ENCODE data around the gene ARPC1B. TPM values are rescaled to one million over a fixed set of nuclear protein-coding genes. Genes with fewer than 3 reads are reported as not detected.

ARPC1B gene
- total RNA-seq, 1 donor from 2014 or later = 94.0 TPM

GRCh38 chr7:99389772-99390171, 15.2 kb downstream of the ARPC1B start:
- no peak for DNase-seq (ENCODE audit: low spot score)

DNA sequence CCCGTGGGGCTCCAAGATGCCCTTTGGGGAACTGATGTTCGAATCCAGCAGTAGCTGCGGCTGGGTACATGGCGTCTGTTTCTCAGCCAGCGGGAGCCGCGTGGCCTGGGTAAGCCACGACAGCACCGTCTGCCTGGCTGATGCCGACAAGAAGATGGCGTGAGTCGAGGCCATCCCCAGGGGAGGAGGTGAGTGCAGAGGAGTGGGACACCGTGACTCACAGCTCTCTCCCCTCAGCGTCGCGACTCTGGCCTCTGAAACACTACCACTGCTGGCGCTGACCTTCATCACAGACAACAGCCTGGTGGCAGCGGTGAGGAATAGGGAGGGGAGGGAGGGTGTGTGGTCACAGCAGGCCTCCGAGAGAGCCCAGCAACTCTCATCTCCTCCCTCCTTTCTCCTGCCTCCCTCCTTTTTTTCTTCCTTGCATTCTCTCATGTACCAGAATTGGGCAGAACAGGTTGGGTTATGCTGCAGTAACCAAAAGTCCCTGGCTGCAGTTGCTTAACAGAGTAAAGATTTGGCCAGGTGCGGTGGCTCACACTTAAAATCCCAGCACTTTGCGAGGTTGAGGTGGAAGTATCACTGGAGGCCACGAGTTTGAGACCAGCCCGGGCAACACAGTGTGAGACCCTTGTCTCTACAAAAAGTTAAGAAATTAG, 16.5 kb downstream of the ARPC1B start:
- DNase-seq (ENCODE audit: low spot score) = no peak

DNA sequence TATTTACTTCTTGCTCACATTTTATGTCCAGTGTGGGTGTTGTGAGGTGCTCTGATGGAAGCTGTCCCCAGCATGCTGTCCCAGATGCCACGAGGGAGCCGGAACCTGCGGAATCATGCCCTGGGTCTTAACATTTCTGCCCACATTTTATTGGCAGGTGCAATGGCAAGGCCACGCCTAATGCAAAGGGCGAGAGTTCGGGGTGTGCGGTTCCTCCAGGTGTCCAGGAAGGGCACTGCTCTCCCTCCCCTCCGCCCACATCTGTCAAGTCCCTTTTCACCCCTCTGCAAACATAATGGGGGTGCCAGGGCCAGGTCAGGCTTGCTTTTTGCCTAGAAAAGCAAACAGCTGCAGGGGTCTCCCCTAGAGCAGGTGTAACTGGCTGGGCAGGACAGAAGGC, 17.5 kb downstream of the ARPC1B start:
- no peak for DNase-seq (ENCODE audit: low spot score)

DNA sequence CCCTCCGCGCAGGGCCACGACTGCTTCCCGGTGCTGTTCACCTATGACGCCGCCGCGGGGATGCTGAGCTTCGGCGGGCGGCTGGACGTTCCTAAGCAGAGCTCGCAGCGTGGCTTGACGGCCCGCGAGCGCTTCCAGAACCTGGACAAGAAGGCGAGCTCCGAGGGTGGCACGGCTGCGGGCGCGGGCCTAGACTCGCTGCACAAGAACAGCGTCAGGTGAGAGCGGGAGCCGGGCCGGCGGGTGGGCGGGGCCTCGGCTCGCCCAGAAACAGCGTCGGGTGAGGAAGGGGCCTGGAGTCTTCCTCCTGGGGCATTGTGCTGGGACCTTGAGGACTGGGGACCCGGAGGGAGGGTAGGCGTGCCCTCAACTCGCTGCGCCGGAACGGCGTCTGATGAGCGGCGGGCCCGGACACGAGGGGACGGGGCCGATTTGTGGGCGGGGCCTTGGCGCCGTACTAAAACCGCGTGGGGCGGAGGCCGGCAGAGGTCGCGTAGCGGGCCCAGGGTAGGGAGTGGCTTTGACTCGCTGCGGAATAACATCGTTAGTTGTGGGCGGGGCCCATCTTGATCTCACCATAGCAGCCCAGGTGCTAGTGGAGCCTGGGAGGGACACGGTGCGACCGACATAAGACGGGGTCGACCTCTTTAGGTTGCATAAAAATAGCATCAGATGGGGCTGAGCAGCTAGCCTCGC, 18.3 kb downstream of the ARPC1B start:
- peak; percentile 82 for DNase-seq (ENCODE audit: low spot score)

GRCh38 chr7:99393355-99394187, 19.0 kb downstream of the ARPC1B start:
- DNase-seq (ENCODE audit: low spot score) = no peak

DNA sequence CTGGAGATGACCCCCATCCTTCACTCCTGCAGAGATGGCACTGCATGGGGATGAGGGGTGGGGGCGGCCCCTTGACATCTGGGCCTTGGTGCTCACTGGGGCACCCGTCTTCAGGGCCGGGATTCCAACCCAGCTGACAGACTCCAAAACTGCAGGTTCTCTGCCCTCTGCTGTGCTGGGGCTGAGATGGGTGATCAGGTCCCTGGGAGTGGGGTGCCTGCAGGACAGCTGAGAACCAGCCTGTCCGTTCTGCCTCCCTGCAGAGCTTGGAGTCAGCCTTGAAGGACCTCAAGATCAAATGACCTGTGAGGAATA, 19.6 kb downstream of the ARPC1B start:
- no peak for DNase-seq (ENCODE audit: low spot score)

- no peak for DNase-seq (ENCODE audit: low spot score)
Measured at GRCh38 chr7:99395616-99396327, 21.2 kb downstream of the ARPC1B start.

GRCh38 chr7:99396418-99397296, 22.1 kb downstream of the ARPC1B start:
- no peak for DNase-seq (ENCODE audit: low spot score)

DNA sequence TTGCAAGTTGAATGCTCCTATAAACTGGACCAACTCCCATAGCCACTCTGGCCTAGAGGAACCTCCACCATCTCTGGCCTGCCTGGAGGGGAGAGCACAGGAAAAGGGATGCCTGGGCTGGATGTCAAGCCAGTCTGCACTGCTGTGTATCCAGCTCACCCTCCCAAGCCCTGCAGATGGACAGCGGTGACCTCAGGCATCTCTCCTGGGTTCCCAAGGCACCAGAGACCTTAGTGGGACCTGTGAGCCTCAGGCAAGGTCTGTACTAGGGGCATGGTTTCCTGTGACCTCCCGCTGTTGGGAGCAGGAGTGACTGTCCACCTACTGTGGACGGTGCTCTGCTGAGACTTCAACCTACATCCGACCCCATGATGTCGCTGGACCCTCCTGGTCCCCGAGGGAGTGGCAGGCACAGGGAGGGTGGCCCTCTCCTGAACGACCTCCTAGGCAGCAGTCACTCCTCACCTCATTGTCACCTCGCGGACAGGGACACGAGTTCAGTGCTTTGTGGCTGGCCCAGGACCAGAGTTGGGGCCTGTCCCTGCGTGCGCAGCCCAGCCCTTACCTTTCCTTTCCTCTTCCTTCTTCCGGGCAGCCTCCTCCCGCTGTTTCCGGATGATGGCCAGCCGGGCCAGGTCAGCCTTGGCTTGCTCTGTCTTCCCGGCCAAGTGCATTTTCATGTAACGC, 22.9 kb downstream of the ARPC1B start:
- DNase-seq (ENCODE audit: low spot score) = no peak

DNA sequence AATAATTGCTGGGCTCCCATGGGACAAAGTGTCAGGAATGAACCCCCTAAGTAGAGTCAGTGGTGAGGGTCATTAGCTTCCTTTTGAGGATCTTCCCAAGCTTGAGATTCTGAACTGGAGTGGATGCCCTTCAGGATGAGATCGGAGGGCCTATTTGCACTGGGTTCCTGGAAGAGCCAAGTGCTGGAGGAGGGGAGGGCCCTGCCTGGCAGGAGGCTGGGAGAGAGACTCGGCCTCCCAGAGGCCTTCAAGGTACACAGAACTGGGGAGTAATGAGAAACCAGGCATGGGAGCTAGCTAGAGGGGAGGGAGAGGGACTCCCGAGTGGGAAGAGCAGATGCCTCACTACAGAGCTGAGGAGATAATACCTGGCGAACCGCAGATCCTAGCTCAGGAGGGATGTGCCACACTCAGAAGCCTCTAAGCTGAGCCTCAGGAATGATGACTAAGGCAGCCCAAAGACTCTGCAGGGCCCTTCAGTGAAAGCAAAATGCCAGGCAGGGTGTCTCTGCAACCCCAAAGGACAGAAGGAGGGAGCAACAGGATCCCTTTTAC, 24.4 kb downstream of the ARPC1B start:
- no peak for DNase-seq (ENCODE audit: low spot score)

- no peak for DNase-seq (ENCODE audit: low spot score)
Measured at GRCh38 chr7:99399597-99399996, 25.1 kb downstream of the ARPC1B start.

DNA sequence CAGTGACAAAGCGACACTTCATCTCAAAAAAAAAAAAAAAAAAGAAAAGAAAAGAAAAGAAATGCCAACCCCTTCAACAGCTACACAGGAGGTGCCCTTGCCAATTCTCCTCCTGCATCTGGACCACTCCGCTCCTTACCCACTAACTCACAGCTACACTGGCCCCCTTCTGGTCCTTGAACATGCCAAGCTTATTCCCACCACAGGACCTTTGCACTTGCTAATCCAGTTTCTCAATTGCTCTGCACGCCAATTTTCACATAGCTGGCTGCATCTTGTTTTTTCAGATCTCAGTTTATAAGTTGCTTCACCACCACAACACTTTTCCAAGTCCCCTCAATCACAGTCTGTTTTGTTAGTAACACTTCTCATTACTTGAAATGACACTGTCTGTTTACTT, 28.3 kb downstream of the ARPC1B start:
- DNase-seq (ENCODE audit: low spot score) = no peak

DNA sequence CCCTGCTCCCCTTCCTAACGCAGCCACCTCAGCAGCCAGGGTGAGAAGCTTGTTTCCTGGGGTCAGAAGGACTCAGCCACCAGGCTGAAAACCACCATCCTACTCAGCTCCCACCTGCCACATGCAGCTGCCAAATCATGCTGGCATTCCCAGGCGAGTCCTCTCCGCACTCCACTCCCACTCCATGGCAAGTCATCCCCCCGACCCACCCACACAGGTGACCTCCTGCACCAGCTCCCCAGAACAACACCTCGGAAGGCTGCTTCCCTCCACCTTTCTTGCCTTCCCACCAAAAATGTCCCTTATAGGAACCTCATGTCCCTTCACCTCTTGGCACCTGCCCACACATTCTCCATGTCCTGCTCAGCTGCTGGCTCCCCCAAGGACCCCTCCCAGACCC, 29.2 kb downstream of the ARPC1B start:
- no peak for DNase-seq (ENCODE audit: low spot score)

GRCh38 chr7:99404235-99404976, 29.9 kb downstream of the ARPC1B start:
- DNase-seq (ENCODE audit: low spot score) = no peak

DNA sequence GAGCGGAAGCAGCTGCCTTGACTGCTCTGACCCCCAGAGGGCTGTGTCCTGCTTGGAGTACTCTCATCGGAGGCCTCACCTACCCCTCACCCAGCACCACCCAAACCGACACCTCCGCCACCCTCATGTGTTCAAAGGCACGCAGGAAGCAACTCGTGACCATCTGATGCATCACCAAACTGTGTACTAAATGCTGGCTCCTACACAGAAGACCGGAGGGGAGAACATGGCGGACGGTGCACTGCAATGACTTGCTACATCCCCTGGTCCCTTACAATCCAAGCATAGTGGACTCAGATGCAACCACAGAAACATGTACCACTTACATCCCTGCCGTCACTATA, 30.4 kb downstream of the ARPC1B start:
- DNase-seq (ENCODE audit: low spot score) = no peak

- DNase-seq (ENCODE audit: low spot score) = no peak
Measured at GRCh38 chr7:99406557-99406956, 32.0 kb downstream of the ARPC1B start.

DNA sequence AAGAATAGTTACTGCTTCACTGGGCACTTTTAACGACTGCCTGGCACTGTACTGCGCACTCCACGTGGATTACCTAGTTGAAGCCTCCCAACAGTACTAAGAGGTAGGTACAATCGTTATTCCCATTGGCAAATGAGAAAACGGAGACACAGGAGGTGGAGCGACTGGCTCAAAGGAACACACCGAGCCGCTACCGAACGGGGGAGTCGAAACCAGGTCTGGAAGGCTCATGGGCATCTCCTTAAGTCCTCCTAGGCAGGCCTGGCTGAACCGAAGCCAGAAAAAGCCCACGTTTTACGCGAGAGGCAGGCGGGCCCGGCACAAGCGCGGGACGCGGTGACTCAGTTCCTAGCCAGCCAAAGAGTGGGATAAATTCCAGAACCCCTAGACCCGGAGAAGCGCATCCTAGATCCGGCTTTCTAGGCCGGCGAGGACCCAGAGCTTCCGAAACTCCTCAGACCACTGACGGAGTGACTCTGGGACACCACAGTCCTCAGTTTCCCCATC, 33.4 kb downstream of the ARPC1B start:
- no peak for DNase-seq (ENCODE audit: low spot score)

DNA sequence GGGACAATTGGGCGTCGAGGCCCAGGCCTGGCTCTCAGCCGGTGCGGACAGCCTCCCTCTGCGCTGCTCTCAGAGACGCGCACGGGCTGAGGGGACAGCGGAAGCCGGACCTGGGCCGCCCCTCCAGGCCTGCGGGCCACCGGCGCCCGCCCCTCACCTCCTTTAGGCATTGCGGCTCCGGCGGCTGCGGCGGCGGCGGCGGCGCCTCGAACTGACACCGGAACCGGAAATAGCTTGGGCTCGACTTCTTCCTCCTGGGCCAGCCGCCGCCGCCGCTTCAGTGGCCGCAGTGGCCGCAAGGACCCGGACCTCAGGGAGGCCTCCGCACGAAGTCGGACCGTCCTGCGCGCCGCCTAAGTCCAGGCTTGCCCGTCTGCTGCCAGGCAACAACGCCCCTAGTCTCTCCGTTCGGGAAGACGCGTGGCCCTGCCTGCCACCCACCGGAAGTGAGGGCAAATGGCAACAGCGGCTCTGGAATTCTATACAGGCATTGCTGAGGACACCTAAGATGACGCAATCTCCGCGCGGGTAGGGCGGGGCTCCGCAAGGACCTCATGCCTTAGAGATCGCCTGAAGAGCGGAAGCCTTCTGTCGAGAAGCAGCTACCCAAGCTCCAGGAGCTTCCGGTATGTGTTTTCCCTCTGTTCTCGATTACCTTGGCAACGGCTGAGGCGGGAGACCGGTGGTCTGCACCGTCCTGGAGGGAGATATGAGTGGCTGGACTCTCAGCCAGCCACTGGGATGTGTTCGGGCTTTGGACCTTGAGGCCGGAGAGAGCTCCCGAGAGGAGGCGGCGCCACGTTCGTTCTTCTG, 34.1 kb downstream of the ARPC1B start, which contains the start of the genes BUD31 and PDAP1:
Gene BUD31, plus strand, starts transcription at position 591 of the 813 bp plus-strand sequence. CDS start 2,124 bp downstream, outside the sequence.
Gene PDAP1, minus strand, starts transcription at position 219 of the 813 bp plus-strand sequence. Its CDS starts 49 bp downstream, at position 170.
- DNase-seq (ENCODE audit: low spot score) = peak; percentile 94
